A549 (cell line): ENCODE data around the gene HNRNPLL. TPM values are rescaled to one million over a fixed set of nuclear protein-coding genes. Genes with fewer than 3 reads are reported as not detected.

Experiments used
- ATAC-seq, 2 experiments: fragments of 200-7000 bp in 1 of 2; fragments of >200 bp in 1 of 2; cut with Nextera tagmentation in 1 of 2; cut with Tn5 transposase in 1 of 2; 3 replicates each; pipeline versions ENCODE4 v1.8.0 to v1.9.1; 2018 to 2020; ENCODE audit warnings: mild to moderate bottlenecking in 1 of 2, moderate library complexity in 1 of 2
- CTCF ChIA-PET: fragments of 300-600 bp; sonication (Branson Sonifier 250); formaldehyde crosslinking; extraction: SDS; loops from one replicate; lab custom pipeline; 2021; ENCODE audit warnings: antibody characterized with exemption, inconsistent platforms; lab: Yijun Ruan, JAX
- POLR2A ChIA-PET: fragments of 350-600 bp; formaldehyde crosslinking; extraction: SDS; loops from one replicate; lab custom pipeline; 2021; ENCODE audit warnings: antibody characterized with exemption, inconsistent platforms; lab: Yijun Ruan, JAX
- DNase-seq, 2 experiments: peaks; one replicate each; pipeline versions ENCODE4 v3.0.0 to v3.0.0-alpha.2; 2011 to 2016; ENCODE audit warnings: low read depth in 1 of 2, low spot score in 1 of 2
- FAIRE-seq: peaks from 2 replicates; lab custom pipeline; 2011; peaks lifted over from hg19 to GRCh38; lab: Jason Lieb, UNC
- H3K27ac ChIP-seq, 2 experiments: fragments of >200 bp; sonication (Bioruptor Twin); formaldehyde crosslinking; 3 replicates each; pipeline ENCODE4 v1.5.1; 2016 to 2017
- H3K4me1 ChIP-seq: fragments of >200 bp; sonication (Bioruptor Twin); formaldehyde crosslinking; 3 replicates; pipeline ENCODE4 v1.6.1; 2016
- H3K4me2 ChIP-seq: fragments of >200 bp; sonication (Bioruptor Twin); formaldehyde crosslinking; 3 replicates; pipeline ENCODE4 v1.6.1; 2016
- H3K4me3 ChIP-seq: fragments of >200 bp; sonication (Bioruptor Twin); formaldehyde crosslinking; 3 replicates; pipeline ENCODE4 v1.5.1; 2016
- H3K9me3 ChIP-seq: fragments of >200 bp; sonication (Bioruptor Twin); formaldehyde crosslinking; 3 replicates; pipeline ENCODE4 v1.6.1; 2016
- ATOH8 ChIP-seq: fragments of 250-450 bp; sonication (Bioruptor Pico); IDR thresholded peaks from 2 replicates; pipeline ENCODE4 v1.5.0; 2020; ENCODE audit warnings: low read depth, mild to moderate bottlenecking, moderate library complexity
- BHLHE40 ChIP-seq: IDR thresholded peaks from 2 replicates; pipeline ENCODE4 v1.6.1; 2012; ENCODE audit warnings: low read depth, low read length, inconsistent platforms
- CBX8 ChIP-seq: fragments of 200-600 bp; sonication (generic); IDR thresholded peaks from 2 replicates; pipeline ENCODE4 v1.6.1; 2016
- CHD2 ChIP-seq: fragments of 150-350 bp; IDR thresholded peaks from 2 replicates; pipeline ENCODE4 v1.6.1; 2014; ENCODE audit warnings: low read length; ENCODE audit not compliant: partially characterized antibody
- CHD4 ChIP-seq: fragments of 200-600 bp; sonication (generic); IDR thresholded peaks from 2 replicates; pipeline ENCODE4 v1.6.1; 2016; ENCODE audit warnings: antibody characterized with exemption, mild to moderate bottlenecking, borderline replicate concordance
- ELK1 ChIP-seq: fragments of 150-350 bp; IDR thresholded peaks from 2 replicates; pipeline ENCODE4 v1.6.1; 2014; ENCODE audit warnings: low read depth, mild to moderate bottlenecking, low read length
- EP300 ChIP-seq, 2 experiments: fragments of >200 bp; sonication (Bioruptor Twin); formaldehyde crosslinking; IDR thresholded peaks; 2 replicates in 1 of 2; 3 replicates in 1 of 2; pipeline ENCODE4 v1.6.1; 2016 to 2017
- ESRRA ChIP-seq: fragments of 150-350 bp; IDR thresholded peaks from 2 replicates; pipeline ENCODE4 v1.6.1; 2014; ENCODE audit warnings: mild to moderate bottlenecking, low read length, borderline replicate concordance
- FOSL2 ChIP-seq, 2 experiments: fragments of 450-650 bp in 1 of 2; fragments of >200 bp in 1 of 2; sonication (Bioruptor Twin) in 1 of 2; formaldehyde crosslinking; IDR thresholded peaks; 2 replicates each; pipeline versions ENCODE4 v1.5.0 to v1.6.1; 2016 to 2020; ENCODE audit warnings: mild to moderate bottlenecking in 1 of 2, moderate library complexity in 1 of 2
- HDAC2 ChIP-seq: fragments of 200-600 bp; sonication (generic); IDR thresholded peaks from 2 replicates; pipeline ENCODE4 v1.6.1; 2016
- HOXB5 ChIP-seq: fragments of 250-450 bp; sonication (Bioruptor Pico); IDR thresholded peaks from 2 replicates; pipeline ENCODE4 v1.5.0; 2020; ENCODE audit warnings: mild to moderate bottlenecking, moderate library complexity
- KDM1A ChIP-seq: fragments of 200-600 bp; sonication (generic); IDR thresholded peaks from 2 replicates; pipeline ENCODE4 v1.6.1; 2016; ENCODE audit warnings: low read depth, mild to moderate bottlenecking
- MAFK ChIP-seq: fragments of 450-650 bp; IDR thresholded peaks from 2 replicates; pipeline ENCODE4 v1.6.1; 2014; ENCODE audit not compliant: partially characterized antibody
- NFE2L2 ChIP-seq: fragments of 150-350 bp; conservative IDR thresholded peaks from 2 replicates; pipeline ENCODE4 v1.6.1; 2014; ENCODE audit warnings: low read length
- RCOR1 ChIP-seq: fragments of 150-350 bp; IDR thresholded peaks from 2 replicates; pipeline ENCODE4 v1.6.1; 2014; ENCODE audit warnings: antibody characterized with exemption, low read length, low read depth
- REST ChIP-seq: fragments of 200-600 bp; sonication (generic); IDR thresholded peaks from 2 replicates; pipeline ENCODE4 v1.6.1; 2016; ENCODE audit warnings: antibody characterized with exemption, mild to moderate bottlenecking, moderate library complexity
- RNF2 ChIP-seq: fragments of 200-600 bp; sonication (generic); IDR thresholded peaks from 2 replicates; pipeline ENCODE4 v1.6.1; 2016; ENCODE audit warnings: low read depth, mild to moderate bottlenecking, antibody characterized with exemption, moderate library complexity, borderline replicate concordance
- TFCP2L1 ChIP-seq: fragments of 250-450 bp; sonication (Bioruptor Pico); IDR thresholded peaks from 2 replicates; pipeline ENCODE4 v1.5.0; 2021; ENCODE audit warnings: mild to moderate bottlenecking
- TP53 ChIP-seq: fragments of 250-450 bp; sonication (Bioruptor Pico); IDR thresholded peaks from 2 replicates; pipeline ENCODE4 v1.5.0; 2021; ENCODE audit warnings: mild to moderate bottlenecking, moderate library complexity
- ZSCAN20 ChIP-seq: fragments of 250-450 bp; sonication (Bioruptor Pico); IDR thresholded peaks from 2 replicates; pipeline ENCODE4 v1.8.0; 2022; ENCODE audit warnings: mild to moderate bottlenecking, moderate library complexity
- WGBS: methylation state at CpG from one replicate; pipeline ENCODE4 v1.1.6; 2017; ENCODE audit errors: missing lambda C conversion rate; 5-methylcytosine and 5-hydroxymethylcytosine counted together
- polyA plus RNA-seq, 4 experiments: library from polyadenylated mRNA; depleted of rRNA in 3 of 4; stranded (reverse); fragments of >200 nt; fragmentation: RNase III in 1 of 4; extraction: RNeasy Plus Mini Kit Qiagen cat#74134 plus additional on column Dnase treatment in 1 of 4; gene quantifications; 2 replicates in 3 of 4; 3 replicates in 1 of 4; pipeline ENCODE4 v1.2.3, GENCODE V29; 2011 to 2017
- TF ChIP-seq, protein P1 (sequence below): fragments of >200 bp; sonication (Bioruptor Twin); formaldehyde crosslinking; IDR thresholded peaks from 3 replicates; pipeline ENCODE4 v1.5.1; 2016
- TF ChIP-seq, protein P2 (sequence below): IDR thresholded peaks from 2 replicates; pipeline ENCODE4 v1.6.1; 2012
- TF ChIP-seq, protein P3 (sequence below): fragments of 450-650 bp; IDR thresholded peaks from 2 replicates; pipeline ENCODE4 v1.6.1; 2014; ENCODE audit warnings: antibody characterized with exemption

HNRNPLL gene
- polyA plus RNA-seq, 2 of the 4 experiments (the other 2 are of a cell fraction), result 39.0 to 73.8 TPM

DNA sequence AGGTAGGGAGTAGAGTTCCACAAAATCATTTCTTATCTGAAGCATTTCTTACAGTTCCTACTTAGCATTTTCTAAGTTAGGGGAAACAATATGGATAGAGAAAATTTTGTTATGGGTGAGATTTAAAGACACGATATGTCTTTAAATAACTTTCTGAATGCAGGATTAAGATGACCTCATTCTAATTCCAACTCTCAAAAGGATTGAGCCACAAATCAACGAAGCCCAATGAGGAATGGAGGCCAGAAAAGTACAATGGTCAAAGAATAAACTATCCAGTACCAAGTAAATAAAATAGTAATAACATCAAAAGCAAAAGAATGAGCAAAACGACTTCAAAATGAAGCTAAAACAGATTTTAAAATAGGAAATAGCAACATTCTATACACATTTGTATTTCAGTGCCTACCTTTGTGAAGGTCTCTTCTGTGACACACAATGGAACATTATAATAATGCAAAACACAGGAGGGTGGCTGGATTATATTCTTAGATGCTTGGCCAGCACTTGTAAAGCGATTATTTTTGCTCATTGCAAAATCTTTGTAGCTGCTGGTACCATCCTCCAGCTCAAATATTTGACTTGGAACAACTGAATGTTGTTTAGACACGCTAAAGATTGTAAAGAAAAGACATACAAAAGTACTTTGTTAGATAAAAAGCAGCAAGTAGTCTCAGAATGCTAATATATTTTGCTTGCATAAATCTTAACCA lies 33.8 kb downstream of the HNRNPLL start:
- ATAC-seq, result no peak
- CTCF ChIA-PET, result interaction anchor here (0.5 to 2.6 kb wide), 8 partner anchors 13 to 173 kb away, joined by 3 to 10 read pairs (median 4); no protein-coding TSS in a partner anchor
- FAIRE-seq, result peak; percentile 46
- H3K27ac ChIP-seq, result no peak overlapping the region
- 64% methylated on average over 5 of the region's 5 CpGs for WGBS
- H3K4me1 ChIP-seq, result 0 out of 3 replicates have a peak, but pooled peaks cover 3% of the 10 kb centered on the region
- TF ChIP-seq TFCP2L1 (CRISPR knock-in tag) (no peak), FOSL2 (IDR thresholded peaks at IDR 0.05) (no peak), FOSL2 (CRISPR knock-in tag; IDR thresholded peaks at IDR 0.05) (no peak), EP300 (IDR thresholded peaks at IDR 0.05) (no peak)
- TF ChIP-seq, protein P1, sequence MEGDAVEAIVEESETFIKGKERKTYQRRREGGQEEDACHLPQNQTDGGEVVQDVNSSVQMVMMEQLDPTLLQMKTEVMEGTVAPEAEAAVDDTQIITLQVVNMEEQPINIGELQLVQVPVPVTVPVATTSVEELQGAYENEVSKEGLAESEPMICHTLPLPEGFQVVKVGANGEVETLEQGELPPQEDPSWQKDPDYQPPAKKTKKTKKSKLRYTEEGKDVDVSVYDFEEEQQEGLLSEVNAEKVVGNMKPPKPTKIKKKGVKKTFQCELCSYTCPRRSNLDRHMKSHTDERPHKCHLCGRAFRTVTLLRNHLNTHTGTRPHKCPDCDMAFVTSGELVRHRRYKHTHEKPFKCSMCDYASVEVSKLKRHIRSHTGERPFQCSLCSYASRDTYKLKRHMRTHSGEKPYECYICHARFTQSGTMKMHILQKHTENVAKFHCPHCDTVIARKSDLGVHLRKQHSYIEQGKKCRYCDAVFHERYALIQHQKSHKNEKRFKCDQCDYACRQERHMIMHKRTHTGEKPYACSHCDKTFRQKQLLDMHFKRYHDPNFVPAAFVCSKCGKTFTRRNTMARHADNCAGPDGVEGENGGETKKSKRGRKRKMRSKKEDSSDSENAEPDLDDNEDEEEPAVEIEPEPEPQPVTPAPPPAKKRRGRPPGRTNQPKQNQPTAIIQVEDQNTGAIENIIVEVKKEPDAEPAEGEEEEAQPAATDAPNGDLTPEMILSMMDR, result no peak
- no peak for DNase-seq
- no peaks in the 10 kb centered on the region for H3K9me3 ChIP-seq
- no peak overlapping the region for H3K4me2 ChIP-seq
- POLR2A ChIA-PET, result interaction anchor here (0.6 to 1.9 kb wide), 2 partner anchors 102 to 182 kb away, joined by 3 to 10 read pairs; partner anchors contain the start of gene SRSF7
- no peak overlapping the region for H3K4me3 ChIP-seq

- TF ChIP-seq HOXB5 (no peak), BHLHE40 (no peak), KDM1A (no peak), ATOH8 (CRISPR knock-in tag) (no peak), CHD4 (no peak), TP53 (CRISPR knock-in tag) (no peak), ESRRA (no peak)
- POLR2A ChIA-PET, result interaction anchor here (0.5 to 1.4 kb wide), 3 partner anchors 35 to 186 kb away, joined by 3 to 10 read pairs (median 6); partner anchors contain the start of gene SRSF7
- no peak overlapping the region for H3K4me2 ChIP-seq
- ATAC-seq (no peak), DNase-seq (no peak), FAIRE-seq (no peak)
- 0 out of 3 replicates have a peak, but pooled peaks cover 3% of the 10 kb centered on the region for H3K4me1 ChIP-seq
- H3K9me3 ChIP-seq, result no peaks in the 10 kb centered on the region
- no peak overlapping the region for H3K4me3 ChIP-seq
- H3K27ac ChIP-seq, result no peak overlapping the region
- WGBS, result 89% methylated on average over 2 of the region's 2 CpGs
- CTCF ChIA-PET, result interaction anchor here (1.1 to 5.2 kb wide), 7 partner anchors 8 to 250 kb away, joined by 4 to 48 read pairs (median 5); no protein-coding TSS in a partner anchor
Observed at GRCh38 chr2:38565333-38565732, 37.4 kb downstream of the HNRNPLL start.

GRCh38 chr2:38561691-38562090 lies 41.0 kb downstream of the HNRNPLL start:
- POLR2A ChIA-PET, result no interaction called here
- no peaks in the 10 kb centered on the region for H3K4me1 ChIP-seq
- no peaks in the 10 kb centered on the region for H3K9me3 ChIP-seq
- DNase-seq (no peak), ATAC-seq (no peak), FAIRE-seq (no peak)
- H3K27ac ChIP-seq, result no peak overlapping the region
- H3K4me3 ChIP-seq, result no peak overlapping the region
- no peak overlapping the region for H3K4me2 ChIP-seq
- CTCF ChIA-PET, result interaction anchor here (0.7 to 1.7 kb wide), 2 partner anchors 15 to 136 kb away, joined by 3 to 6 read pairs; no protein-coding TSS in a partner anchor
- TF ChIP-seq NFE2L2, result no peak
- TF ChIP-seq, protein P2, sequence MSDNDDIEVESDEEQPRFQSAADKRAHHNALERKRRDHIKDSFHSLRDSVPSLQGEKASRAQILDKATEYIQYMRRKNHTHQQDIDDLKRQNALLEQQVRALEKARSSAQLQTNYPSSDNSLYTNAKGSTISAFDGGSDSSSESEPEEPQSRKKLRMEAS, result no peak
- no peak for TF ChIP-seq ZSCAN20 (CRISPR knock-in tag)
- TF ChIP-seq RCOR1, result no peak
- TF ChIP-seq MAFK, result no peak
- TF ChIP-seq, protein P3, sequence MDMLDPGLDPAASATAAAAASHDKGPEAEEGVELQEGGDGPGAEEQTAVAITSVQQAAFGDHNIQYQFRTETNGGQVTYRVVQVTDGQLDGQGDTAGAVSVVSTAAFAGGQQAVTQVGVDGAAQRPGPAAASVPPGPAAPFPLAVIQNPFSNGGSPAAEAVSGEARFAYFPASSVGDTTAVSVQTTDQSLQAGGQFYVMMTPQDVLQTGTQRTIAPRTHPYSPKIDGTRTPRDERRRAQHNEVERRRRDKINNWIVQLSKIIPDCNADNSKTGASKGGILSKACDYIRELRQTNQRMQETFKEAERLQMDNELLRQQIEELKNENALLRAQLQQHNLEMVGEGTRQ, result no peak
- TF ChIP-seq CHD2, result no peak
- TF ChIP-seq HDAC2, result no peak
- TF ChIP-seq ELK1, result no peak
- no peak for TF ChIP-seq RNF2
- TF ChIP-seq REST, result no peak
- TF ChIP-seq CBX8, result no peak
- TF ChIP-seq TFCP2L1 (CRISPR knock-in tag), result no peak
- TF ChIP-seq ATOH8 (CRISPR knock-in tag), result no peak
- TF ChIP-seq CHD4, result no peak
